Prostate gland (tissue), 2 donors: ENCODE measurements around the gene PWWP2B.

Experiments used
- CTCF ChIP-seq, 4 experiments: fragments of 200-600 bp in 2 of 4; fragments of 450-650 bp in 2 of 4; sonication (generic) in 2 of 4; IDR thresholded peaks; 1 replicate in 3 of 4; 2 replicates in 1 of 4; pipeline ENCODE4 v1.5.1; 2016 to 2019; ENCODE audit warnings: antibody characterized with exemption in 4 of 4, mild to moderate bottlenecking in 2 of 4, moderate library complexity in 2 of 4
- POLR2A ChIP-seq: fragments of 450-650 bp; IDR thresholded peaks from one replicate; pipeline ENCODE4 v1.6.1; 2016; ENCODE audit warnings: antibody characterized with exemption, mild to moderate bottlenecking
- POLR2AphosphoS5 ChIP-seq: sonication (generic); formaldehyde crosslinking; IDR thresholded peaks from one replicate; pipeline ENCODE4 v1.6.1; 2017; ENCODE audit warnings: antibody characterized with exemption

GRCh38 chr10:132404169-132404880 lies 7.3 kb downstream of the PWWP2B start:
- TF ChIP-seq POLR2AphosphoS5 (no peak), CTCF (IDR thresholded peaks at IDR 0.05) (no peak), POLR2A (no peak)
